ENCODE data around the gene CEP112. TPM values are rescaled to one million over a fixed set of nuclear protein-coding genes. Genes with fewer than 3 reads are reported as not detected.
A peak's percentile ranks its signal among the peaks of the same experiment; 100 is the strongest.

Gene CEP112
- total and polyA plus RNA-seq, 2 of the 13 experiments (the other 11 are each of a cell fraction or from before 2014, with no cell fraction given) = 1.2 to 3.4 TPM

DNA sequence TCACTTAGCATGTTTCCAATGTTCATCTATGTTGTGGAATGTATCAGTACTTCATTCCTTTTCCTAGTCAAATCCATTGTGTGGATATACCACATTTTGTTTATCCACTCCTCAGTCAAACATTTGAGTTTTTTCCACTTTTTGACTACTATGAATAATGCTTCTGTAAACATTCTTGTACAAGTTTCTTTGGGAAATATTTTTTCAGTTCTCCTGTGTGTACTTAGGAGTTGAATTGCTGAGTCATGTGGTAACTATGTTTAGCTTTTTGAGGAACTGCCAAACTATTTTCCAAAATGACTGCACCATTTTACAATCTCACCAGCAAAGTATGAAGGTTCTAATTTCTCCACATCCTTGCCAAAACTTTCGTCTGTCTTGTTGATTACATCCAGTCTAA lies 406.8 kb downstream of the CEP112 start (continued):
- TF ChIP-seq CENPX (CRISPR knock-in tag; IDR thresholded peaks at IDR 0.05) (no peak), NFATC3 (CRISPR knock-in tag; IDR thresholded peaks at IDR 0.05) (no peak), ZNF614 (CRISPR knock-in tag; IDR thresholded peaks at IDR 0.05; ENCODE audit: borderline replicate concordance) (peak; percentile 59; the same call in 1 of the 2 replicates), FOXJ3 (CRISPR knock-in tag; IDR thresholded peaks at IDR 0.05; ENCODE audit: borderline replicate concordance) (peak; percentile 70; the same call in 1 of the 2 replicates), ZNF552 (CRISPR knock-in tag; IDR thresholded peaks at IDR 0.05; ENCODE audit: borderline replicate concordance) (no peak), FLYWCH1 (CRISPR knock-in tag; IDR thresholded peaks at IDR 0.05) (no peak), KDM3A (CRISPR knock-in tag; IDR thresholded peaks at IDR 0.05; ENCODE audit: low read depth) (peak; percentile 31; the same call in 1 of the 2 replicates), TAF1 (CRISPR knock-in tag; IDR thresholded peaks at IDR 0.05) (no peak), POGZ (CRISPR knock-in tag; IDR thresholded peaks at IDR 0.05) (peak; percentile 78; the same call in 1 of the 2 replicates), ISL2 (CRISPR knock-in tag; IDR thresholded peaks at IDR 0.05) (peak; percentile 87), ZNF256 (CRISPR knock-in tag; conservative IDR thresholded peaks at IDR 0.05) (no peak), GATAD2A (CRISPR knock-in tag; IDR thresholded peaks at IDR 0.05) (peak; percentile 95)
- TF ChIP-seq, protein P1, sequence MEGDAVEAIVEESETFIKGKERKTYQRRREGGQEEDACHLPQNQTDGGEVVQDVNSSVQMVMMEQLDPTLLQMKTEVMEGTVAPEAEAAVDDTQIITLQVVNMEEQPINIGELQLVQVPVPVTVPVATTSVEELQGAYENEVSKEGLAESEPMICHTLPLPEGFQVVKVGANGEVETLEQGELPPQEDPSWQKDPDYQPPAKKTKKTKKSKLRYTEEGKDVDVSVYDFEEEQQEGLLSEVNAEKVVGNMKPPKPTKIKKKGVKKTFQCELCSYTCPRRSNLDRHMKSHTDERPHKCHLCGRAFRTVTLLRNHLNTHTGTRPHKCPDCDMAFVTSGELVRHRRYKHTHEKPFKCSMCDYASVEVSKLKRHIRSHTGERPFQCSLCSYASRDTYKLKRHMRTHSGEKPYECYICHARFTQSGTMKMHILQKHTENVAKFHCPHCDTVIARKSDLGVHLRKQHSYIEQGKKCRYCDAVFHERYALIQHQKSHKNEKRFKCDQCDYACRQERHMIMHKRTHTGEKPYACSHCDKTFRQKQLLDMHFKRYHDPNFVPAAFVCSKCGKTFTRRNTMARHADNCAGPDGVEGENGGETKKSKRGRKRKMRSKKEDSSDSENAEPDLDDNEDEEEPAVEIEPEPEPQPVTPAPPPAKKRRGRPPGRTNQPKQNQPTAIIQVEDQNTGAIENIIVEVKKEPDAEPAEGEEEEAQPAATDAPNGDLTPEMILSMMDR (CRISPR knock-in tag; IDR thresholded peaks at IDR 0.05) = no peak
- TF ChIP-seq, protein P2, sequence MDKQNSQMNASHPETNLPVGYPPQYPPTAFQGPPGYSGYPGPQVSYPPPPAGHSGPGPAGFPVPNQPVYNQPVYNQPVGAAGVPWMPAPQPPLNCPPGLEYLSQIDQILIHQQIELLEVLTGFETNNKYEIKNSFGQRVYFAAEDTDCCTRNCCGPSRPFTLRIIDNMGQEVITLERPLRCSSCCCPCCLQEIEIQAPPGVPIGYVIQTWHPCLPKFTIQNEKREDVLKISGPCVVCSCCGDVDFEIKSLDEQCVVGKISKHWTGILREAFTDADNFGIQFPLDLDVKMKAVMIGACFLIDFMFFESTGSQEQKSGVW (CRISPR knock-in tag; IDR thresholded peaks at IDR 0.05; ENCODE audit: borderline replicate concordance) = no peak
- TF ChIP-seq, protein P3, sequence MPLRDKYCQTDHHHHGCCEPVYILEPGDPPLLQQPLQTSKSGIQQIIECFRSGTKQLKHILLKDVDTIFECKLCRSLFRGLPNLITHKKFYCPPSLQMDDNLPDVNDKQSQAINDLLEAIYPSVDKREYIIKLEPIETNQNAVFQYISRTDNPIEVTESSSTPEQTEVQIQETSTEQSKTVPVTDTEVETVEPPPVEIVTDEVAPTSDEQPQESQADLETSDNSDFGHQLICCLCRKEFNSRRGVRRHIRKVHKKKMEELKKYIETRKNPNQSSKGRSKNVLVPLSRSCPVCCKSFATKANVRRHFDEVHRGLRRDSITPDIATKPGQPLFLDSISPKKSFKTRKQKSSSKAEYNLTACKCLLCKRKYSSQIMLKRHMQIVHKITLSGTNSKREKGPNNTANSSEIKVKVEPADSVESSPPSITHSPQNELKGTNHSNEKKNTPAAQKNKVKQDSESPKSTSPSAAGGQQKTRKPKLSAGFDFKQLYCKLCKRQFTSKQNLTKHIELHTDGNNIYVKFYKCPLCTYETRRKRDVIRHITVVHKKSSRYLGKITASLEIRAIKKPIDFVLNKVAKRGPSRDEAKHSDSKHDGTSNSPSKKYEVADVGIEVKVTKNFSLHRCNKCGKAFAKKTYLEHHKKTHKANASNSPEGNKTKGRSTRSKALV (CRISPR knock-in tag; IDR thresholded peaks at IDR 0.05) = peak; percentile 41; the same call in 1 of the 2 replicates
- TF ChIP-seq, protein P4, sequence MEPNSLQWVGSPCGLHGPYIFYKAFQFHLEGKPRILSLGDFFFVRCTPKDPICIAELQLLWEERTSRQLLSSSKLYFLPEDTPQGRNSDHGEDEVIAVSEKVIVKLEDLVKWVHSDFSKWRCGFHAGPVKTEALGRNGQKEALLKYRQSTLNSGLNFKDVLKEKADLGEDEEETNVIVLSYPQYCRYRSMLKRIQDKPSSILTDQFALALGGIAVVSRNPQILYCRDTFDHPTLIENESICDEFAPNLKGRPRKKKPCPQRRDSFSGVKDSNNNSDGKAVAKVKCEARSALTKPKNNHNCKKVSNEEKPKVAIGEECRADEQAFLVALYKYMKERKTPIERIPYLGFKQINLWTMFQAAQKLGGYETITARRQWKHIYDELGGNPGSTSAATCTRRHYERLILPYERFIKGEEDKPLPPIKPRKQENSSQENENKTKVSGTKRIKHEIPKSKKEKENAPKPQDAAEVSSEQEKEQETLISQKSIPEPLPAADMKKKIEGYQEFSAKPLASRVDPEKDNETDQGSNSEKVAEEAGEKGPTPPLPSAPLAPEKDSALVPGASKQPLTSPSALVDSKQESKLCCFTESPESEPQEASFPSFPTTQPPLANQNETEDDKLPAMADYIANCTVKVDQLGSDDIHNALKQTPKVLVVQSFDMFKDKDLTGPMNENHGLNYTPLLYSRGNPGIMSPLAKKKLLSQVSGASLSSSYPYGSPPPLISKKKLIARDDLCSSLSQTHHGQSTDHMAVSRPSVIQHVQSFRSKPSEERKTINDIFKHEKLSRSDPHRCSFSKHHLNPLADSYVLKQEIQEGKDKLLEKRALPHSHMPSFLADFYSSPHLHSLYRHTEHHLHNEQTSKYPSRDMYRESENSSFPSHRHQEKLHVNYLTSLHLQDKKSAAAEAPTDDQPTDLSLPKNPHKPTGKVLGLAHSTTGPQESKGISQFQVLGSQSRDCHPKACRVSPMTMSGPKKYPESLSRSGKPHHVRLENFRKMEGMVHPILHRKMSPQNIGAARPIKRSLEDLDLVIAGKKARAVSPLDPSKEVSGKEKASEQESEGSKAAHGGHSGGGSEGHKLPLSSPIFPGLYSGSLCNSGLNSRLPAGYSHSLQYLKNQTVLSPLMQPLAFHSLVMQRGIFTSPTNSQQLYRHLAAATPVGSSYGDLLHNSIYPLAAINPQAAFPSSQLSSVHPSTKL (CRISPR knock-in tag; IDR thresholded peaks at IDR 0.05) = peak; percentile 98
- TF ChIP-seq, protein P5, sequence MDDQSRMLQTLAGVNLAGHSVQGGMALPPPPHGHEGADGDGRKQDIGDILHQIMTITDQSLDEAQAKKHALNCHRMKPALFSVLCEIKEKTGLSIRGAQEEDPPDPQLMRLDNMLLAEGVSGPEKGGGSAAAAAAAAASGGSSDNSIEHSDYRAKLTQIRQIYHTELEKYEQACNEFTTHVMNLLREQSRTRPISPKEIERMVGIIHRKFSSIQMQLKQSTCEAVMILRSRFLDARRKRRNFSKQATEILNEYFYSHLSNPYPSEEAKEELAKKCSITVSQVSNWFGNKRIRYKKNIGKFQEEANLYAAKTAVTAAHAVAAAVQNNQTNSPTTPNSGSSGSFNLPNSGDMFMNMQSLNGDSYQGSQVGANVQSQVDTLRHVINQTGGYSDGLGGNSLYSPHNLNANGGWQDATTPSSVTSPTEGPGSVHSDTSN (CRISPR knock-in tag; IDR thresholded peaks at IDR 0.05; ENCODE audit: borderline replicate concordance) = no peak
- TF ChIP-seq, protein P6, sequence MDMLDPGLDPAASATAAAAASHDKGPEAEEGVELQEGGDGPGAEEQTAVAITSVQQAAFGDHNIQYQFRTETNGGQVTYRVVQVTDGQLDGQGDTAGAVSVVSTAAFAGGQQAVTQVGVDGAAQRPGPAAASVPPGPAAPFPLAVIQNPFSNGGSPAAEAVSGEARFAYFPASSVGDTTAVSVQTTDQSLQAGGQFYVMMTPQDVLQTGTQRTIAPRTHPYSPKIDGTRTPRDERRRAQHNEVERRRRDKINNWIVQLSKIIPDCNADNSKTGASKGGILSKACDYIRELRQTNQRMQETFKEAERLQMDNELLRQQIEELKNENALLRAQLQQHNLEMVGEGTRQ (IDR thresholded peaks at IDR 0.05; ENCODE audit: low read depth, low read length) = no peak
- TF ChIP-seq, protein P6 (CRISPR knock-in tag; IDR thresholded peaks at IDR 0.05; ENCODE audit: borderline replicate concordance) = no peak

All from HepG2 (cell line).